HCT116 (cell line): ENCODE measurements around the gene SLC25A18.

Experiments
- CEBPB ChIP-seq: IDR thresholded peaks from 2 replicates; pipeline ENCODE4 v1.6.1; 2012; ENCODE audit warnings: low read depth
- CTCF ChIP-seq, 3 experiments: fragments of 200-600 bp in 1 of 3; sonication (generic) in 1 of 3; IDR thresholded peaks in 2 of 3; conservative IDR thresholded peaks in 1 of 3; 2 replicates each; pipeline ENCODE4 v1.5.1; 2012 to 2017; ENCODE audit warnings: low read depth in 2 of 3, low read length in 2 of 3, antibody characterized with exemption in 1 of 3, borderline replicate concordance in 1 of 3, control low read depth in 1 of 3, mild to moderate bottlenecking in 1 of 3, mixed read lengths in 1 of 3, mixed run types in 1 of 3, moderate library complexity in 1 of 3; ENCODE audit not compliant: insufficient read depth in 1 of 3
- EZH2 ChIP-seq: fragments of 200-600 bp; sonication (generic); IDR thresholded peaks from 2 replicates; pipeline ENCODE4 v1.6.1; 2017; ENCODE audit warnings: antibody characterized with exemption, mixed run types
- JUND ChIP-seq: IDR thresholded peaks from 2 replicates; pipeline ENCODE4 v1.6.1; 2012
- MAX ChIP-seq: IDR thresholded peaks from 2 replicates; pipeline ENCODE4 v1.6.1; 2012
- POLR2A ChIP-seq: IDR thresholded peaks from 2 replicates; pipeline ENCODE4 v1.7.0; 2011; ENCODE audit warnings: borderline replicate concordance; ENCODE audit not compliant: insufficient read depth, insufficient read length; ENCODE audit errors: extremely low read depth
- POLR2AphosphoS5 ChIP-seq: IDR thresholded peaks from 2 replicates; pipeline ENCODE4 v1.6.1; 2011; ENCODE audit warnings: mild to moderate bottlenecking, low read depth, low read length, moderate library complexity
- SIN3A ChIP-seq: IDR thresholded peaks from 2 replicates; pipeline ENCODE4 v1.6.1; 2012; ENCODE audit warnings: low read depth
- ZNF274 ChIP-seq: fragments of 200-500 bp; sonication (Bioruptor generic); IDR thresholded peaks from 2 replicates; pipeline ENCODE4 v1.6.1; 2014; ENCODE audit warnings: mild to moderate bottlenecking, low read depth, low read length, inconsistent platforms

GRCh38 chr22:17638182-17638431, 74.8 kb downstream of the SLC25A18 start:
- no peak for TF ChIP-seq POLR2A
- TF ChIP-seq CTCF (IDR thresholded peaks at IDR 0.05 in 2 of 3, conservative IDR thresholded peaks at IDR 0.05 in 1 of 3; ENCODE audit: borderline replicate concordance in 1 of 3, insufficient read depth in 1 of 3, low read depth in 2 of 3, low read length in 2 of 3) = no peak
- TF ChIP-seq SIN3A = no peak
- TF ChIP-seq ZNF274 = no peak
- no peak for TF ChIP-seq JUND
- no peak for TF ChIP-seq POLR2AphosphoS5
- TF ChIP-seq MAX = no peak
- no peak for TF ChIP-seq EZH2
- TF ChIP-seq CEBPB = no peak
